GM12892 (cell line): ENCODE data around the gene RSU1. TPM values are rescaled to one million over a fixed set of nuclear protein-coding genes. Genes with fewer than 3 reads are reported as not detected.

Experiments
- DNase-seq: peaks from one replicate; pipeline ENCODE4 v3.0.0; 2011; ENCODE audit not compliant: insufficient read length
- FAIRE-seq: peaks from 2 replicates; lab custom pipeline; 2011; peaks lifted over from hg19 to GRCh38; lab: Jason Lieb, UNC
- POLR2A ChIP-seq: IDR thresholded peaks from 2 replicates; pipeline ENCODE4 v1.6.1; 2011; ENCODE audit warnings: low read depth, low read length, control low read depth
- POLR2AphosphoS5 ChIP-seq: IDR thresholded peaks from 2 replicates; pipeline ENCODE4 v1.6.1; 2011; ENCODE audit warnings: low read depth, low read length, control low read depth
- TAF1 ChIP-seq: IDR thresholded peaks from 2 replicates; pipeline ENCODE4 v1.6.1; 2011; ENCODE audit warnings: low read depth, mild to moderate bottlenecking, control low read depth, low read length, borderline replicate concordance
- polyA plus RNA-seq: library from polyadenylated mRNA; unstranded; fragments of >200 nt; gene quantifications from one replicate; pipeline ENCODE4 v1.2.1, GENCODE V29; 2012; ENCODE audit warnings: missing spikeins, inconsistent platforms; ENCODE audit not compliant: missing spikeins

Gene RSU1
- polyA plus RNA-seq: 47.0 TPM

DNA sequence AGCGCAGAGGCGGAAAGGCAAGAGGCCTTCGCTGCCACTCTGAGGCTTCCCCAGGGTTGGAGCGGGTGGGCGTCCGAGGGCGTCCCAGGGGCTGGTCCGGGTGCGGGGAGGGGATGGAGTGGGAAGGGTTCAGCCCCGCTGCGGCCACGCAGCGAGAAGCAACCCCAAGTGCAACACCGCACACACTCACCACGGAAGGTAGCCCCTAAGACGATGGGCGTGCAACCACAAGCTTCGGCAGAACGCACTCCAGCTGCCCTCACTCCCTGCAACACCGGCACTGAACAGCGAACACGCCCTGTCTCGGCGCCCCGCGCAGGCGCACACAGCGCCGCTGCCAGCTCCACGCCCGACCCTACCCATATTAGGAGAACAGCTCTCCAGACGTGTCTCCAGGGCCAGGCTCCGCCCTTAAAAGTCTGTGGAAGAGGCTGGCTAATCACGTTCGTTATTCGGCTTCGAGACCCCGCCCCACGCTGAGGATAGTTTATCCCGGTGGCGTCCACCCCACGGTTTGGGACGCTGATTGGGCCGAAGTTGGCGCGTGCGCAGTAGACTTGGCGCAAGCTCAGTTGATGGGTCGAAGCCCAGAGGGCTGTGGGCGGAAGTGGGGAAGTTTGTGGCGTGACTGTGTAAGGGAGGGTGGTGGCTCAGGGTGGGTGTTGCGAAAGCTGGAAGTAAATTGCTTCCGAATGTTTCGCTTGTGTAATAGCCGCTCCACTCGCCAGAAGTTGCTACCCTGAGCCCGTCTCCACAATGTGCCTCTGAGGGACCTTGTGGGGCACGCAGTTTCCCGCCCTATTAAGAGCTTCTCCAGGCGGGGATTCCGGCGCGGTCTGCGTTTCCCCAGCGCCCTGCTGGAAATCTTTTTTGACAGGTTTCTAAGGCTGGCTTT, at the start of gene RSU1:
TSS of gene RSU1 (minus strand) at position 300 of the 895 bp plus-strand sequence. CDS start 343 bp downstream, outside the sequence.
- DNase-seq (peak; percentile 92), FAIRE-seq (peak; percentile 100)
- TF ChIP-seq TAF1 (peak; percentile 75; the same call in 1 of the 2 replicates), POLR2AphosphoS5 (peak; percentile 88), POLR2A (peak; percentile 87)

DNA sequence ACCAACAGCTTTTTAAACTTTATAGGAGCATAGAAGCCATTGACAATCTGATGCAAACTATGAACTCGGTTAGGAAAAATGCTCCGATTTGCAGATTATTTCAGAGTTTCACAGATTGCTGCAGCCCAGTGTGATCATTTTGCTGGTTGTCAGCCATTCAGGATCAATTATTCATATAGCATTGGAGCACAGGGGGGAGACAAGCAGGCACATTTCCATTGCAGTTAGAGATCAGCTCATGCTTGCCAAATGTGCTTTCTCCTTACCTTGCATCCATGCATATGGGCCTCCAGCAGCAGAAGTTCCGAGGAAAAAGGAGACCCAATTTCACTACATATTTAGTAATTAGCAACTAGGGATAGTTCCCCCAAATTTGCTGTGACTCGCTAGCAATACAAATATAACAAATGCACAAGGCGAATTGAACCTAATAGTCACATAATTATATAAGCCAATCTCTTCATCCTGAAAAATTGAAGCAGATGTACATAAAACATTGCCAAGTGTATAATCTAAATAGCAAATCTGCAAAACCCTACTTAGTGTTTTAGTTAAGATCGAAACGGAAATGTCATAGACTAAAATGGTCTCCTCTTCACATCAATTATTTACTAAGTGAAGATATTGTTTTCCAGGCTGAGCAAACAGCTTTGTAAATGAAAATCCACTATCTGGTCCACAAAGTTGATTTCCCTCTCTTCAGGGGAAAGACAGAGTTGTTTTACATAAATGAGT, 49.5 kb upstream of the RSU1 start:
- no peak for DNase-seq
- FAIRE-seq: no peak
- TF ChIP-seq POLR2A (no peak), POLR2AphosphoS5 (no peak), TAF1 (no peak)

DNA sequence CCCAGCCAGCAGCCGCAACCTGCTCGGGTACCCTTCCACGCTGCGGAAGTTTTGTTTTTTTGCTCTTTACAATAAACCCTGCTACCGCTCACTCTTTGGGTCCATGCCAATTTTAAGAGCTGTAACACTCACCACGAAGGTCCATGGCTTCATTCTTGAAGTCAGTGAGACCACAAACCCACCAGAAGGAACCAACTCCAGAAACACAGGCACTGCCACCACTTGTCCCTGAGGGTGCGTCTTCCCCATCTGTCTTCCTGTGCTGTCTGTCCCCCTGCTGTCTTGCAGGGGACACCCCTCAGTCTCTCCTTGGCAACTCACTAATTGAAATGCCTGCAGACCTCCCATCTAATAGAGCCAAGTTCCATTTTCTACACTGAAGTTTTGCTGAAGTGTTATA, 48.5 kb upstream of the RSU1 start:
- DNase-seq: no peak
- FAIRE-seq: no peak
- TF ChIP-seq POLR2A (no peak), POLR2AphosphoS5 (no peak), TAF1 (no peak)

DNA sequence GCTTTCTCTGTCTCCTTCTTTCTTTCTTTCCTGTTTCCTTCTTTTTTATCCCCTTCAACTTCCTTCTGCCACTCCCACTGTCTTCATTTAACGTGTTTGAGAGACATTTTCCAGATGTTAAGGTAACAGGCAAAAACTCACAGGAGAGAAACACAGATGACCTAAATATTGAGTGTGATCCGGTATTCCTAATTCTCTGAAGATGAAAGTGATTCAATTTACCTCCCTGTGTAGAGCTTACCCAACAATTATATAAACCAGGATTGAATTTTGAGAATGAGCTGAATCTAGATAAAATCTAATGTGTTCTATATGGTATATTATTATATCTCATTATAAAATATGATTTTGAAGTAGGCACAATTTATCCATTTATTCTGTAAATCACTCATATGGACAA, 46.5 kb upstream of the RSU1 start:
- DNase-seq (no peak), FAIRE-seq (no peak)
- TF ChIP-seq TAF1 (no peak), POLR2A (no peak)

DNA sequence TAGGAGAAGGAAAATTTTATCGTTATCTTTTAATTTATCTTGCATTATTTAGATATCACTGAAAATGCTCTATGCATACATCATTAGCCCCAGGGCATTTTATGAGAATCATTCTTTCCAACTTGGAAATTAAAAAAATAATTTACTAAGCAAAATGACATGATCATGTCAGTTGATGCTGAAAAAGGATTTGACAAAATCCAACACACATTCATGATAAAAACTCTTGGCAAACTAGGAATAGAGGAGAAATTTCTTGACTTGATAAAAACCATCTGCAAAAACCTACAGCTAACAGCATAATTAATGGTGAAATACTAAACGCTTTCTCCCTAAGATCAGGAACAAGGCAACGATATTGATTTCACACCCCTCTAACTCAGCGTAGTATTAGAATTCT, 40.2 kb upstream of the RSU1 start:
- DNase-seq (no peak), FAIRE-seq (no peak)
- TF ChIP-seq TAF1: no peak
- no peak for TF ChIP-seq POLR2A
- TF ChIP-seq POLR2AphosphoS5: no peak

DNA sequence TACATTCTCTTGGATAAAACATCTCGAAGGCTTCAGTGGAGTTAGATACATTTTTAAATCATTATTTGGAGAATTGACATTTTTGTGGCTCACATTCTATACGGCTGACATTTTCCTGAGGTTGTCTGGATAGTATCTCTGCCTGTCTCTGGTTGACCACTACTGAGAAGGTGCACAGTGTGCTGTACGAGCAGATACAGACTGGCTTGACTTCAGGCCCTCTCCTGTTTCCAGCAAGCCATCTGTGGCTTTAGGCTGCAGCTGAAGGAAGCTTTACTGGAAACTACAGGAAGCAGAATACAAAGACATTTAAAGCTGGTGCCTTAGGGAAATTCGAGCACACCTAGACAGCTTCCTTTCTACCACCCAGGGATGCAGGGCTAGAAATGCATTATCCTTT, 39.3 kb upstream of the RSU1 start:
- TF ChIP-seq TAF1 (no peak), POLR2A (no peak), POLR2AphosphoS5 (no peak)
- FAIRE-seq (peak; percentile 36), DNase-seq (no peak)

DNA sequence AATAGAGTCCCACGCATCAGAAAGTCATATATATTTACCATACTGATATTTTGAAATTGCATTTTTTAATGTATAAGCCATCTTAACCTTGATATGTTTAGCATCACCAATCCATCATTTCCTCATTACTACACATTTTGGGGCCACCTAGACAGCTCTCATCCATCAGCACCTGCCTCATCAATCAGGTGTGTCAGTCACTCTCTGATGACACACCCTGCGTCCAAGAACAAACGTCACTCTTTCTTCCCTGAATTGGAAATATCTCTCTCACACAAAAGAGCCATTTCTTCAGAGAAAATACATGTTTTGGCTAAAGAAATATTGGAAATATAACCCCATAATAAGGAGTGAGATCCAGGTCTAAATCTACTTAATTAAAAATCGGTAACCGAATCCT, 38.9 kb upstream of the RSU1 start:
- FAIRE-seq: no peak
- DNase-seq: no peak
- no peak for TF ChIP-seq POLR2A
- TF ChIP-seq TAF1: no peak
- TF ChIP-seq POLR2AphosphoS5: no peak

DNA sequence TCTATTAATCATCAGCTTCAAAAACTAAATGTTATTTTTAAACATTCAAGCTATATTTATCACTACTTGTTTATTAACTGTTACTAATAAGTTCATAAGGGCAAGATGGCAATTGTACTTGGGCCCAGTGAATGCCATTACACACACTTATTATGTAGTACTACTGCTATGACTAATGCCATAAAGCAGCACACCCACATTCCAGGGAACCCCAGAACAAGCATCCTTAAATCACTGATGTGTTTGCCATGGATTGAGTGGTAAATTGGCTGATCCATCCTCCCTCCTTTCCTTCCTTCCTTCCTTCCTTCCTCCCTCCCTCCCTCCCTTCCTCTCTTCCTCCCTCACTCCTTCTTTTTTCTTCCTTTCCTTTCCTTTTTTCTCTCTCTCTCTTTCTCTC, 37.4 kb upstream of the RSU1 start:
- FAIRE-seq (no peak), DNase-seq (no peak)
- TF ChIP-seq TAF1: no peak
- no peak for TF ChIP-seq POLR2AphosphoS5
- TF ChIP-seq POLR2A: no peak

DNA sequence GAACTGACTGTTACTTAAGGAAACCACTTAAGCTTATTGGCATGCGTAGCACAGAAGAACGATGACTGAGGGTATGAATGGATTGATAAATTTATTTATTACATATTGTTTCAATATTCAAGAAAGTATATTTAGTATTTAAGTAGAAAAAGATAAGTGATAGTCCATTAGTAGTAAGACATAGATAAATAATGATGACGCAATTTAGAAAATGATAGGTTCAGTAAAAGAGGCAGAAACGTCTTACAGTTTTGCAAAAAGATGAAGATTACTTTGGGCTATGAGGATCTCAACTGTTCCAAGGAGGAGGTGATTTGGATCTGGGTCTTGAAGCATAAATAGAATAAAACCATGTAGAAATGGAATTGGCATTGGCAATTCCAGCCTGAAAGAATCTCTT, 36.6 kb upstream of the RSU1 start:
- no peak for TF ChIP-seq TAF1
- TF ChIP-seq POLR2AphosphoS5: no peak
- no peak for TF ChIP-seq POLR2A
- DNase-seq (no peak), FAIRE-seq (no peak)

DNA sequence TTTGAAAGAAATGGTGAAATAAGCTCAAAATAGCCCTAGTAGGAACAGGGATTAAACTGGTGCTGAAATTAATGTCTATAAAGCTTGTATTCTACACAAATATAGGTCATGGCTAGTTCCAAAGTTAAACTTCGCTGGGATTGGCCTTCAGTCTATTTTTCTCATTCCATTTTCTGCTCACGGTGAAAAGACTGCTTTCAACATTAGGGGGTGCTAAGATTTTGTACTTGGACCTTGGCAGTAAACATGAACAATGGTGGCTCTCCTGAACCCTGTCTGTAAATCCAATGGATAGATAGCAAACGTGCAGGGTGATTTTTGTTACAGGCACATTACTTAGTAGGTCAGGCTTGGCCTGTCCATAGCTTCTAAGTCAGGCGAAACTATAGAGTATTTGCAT, 36.0 kb upstream of the RSU1 start:
- DNase-seq: no peak
- TF ChIP-seq POLR2AphosphoS5 (no peak), POLR2A (no peak), TAF1 (no peak)
- no peak for FAIRE-seq

DNA sequence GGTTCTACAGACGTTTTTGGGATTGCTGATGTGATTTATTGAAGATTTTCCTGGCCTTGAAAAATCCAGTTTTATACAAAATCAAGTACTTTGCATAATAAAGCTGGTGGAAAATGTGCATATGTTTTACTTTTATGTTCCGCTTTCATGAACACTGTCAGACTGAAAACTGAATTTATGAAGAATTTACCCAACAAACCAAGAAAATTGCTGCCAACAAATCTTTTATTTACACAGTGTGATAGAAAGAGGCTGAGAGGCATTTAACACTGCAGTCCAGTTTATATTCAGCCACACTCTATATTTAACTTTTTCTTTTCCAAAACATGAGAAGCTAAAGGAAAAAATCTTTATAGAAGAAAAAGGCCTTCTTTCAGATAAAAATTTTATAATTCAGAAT, 35.4 kb upstream of the RSU1 start:
- FAIRE-seq: no peak
- DNase-seq: no peak

DNA sequence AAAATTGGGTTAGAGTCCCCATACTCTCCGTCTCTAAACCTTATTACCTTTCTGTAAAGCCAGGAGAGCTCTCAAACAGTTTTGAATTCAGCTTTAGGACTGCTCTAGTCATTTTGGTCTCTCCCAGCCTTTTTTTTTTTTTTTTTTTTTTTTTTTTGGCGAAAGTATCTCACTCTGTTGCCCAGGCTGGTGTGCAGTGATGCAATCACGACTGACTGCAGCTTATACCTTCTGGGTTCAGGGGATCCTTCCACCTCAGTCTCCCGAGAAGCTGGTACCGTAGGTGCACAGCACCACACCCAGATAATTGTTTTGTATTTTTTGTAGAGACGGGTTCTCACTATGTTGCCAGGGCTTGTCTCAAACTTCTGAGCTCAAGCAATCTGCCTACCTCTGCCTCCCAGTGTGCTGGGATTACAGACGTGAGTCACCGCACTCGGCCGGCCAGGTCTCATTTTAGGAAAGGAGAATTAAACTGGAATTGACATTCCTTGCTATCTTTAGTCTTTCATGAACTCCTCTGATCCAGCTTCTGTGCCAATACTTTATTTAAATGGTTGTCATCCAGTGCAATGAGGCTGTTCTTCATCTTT, 31.4 kb upstream of the RSU1 start:
- no peak for FAIRE-seq
- TF ChIP-seq POLR2AphosphoS5 (no peak), TAF1 (no peak), POLR2A (no peak)
- no peak for DNase-seq

More for the DNA sequence above, 35.4 kb upstream of the RSU1 start:
- TF ChIP-seq POLR2AphosphoS5 (no peak), POLR2A (no peak), TAF1 (no peak)
